HepG2 (cell line): ENCODE measurements around the gene ZNF22. TPM values are rescaled to one million over a fixed set of nuclear protein-coding genes. Genes with fewer than 3 reads are reported as not detected.

Experiments used
- FOXM1 ChIP-seq: sonication (generic); formaldehyde crosslinking; IDR thresholded peaks from 2 replicates; pipeline ENCODE4 v1.5.0; 2020; ENCODE audit warnings: missing genetic modification reagents
- GMEB1 ChIP-seq: sonication (generic); formaldehyde crosslinking; IDR thresholded peaks from 2 replicates; pipeline ENCODE4 v1.5.1; 2020; ENCODE audit warnings: missing genetic modification reagents, mild to moderate bottlenecking, borderline replicate concordance
- HIVEP1 ChIP-seq: sonication (generic); formaldehyde crosslinking; IDR thresholded peaks from 2 replicates; pipeline ENCODE4 v1.4.0; 2020; ENCODE audit warnings: mild to moderate bottlenecking, missing genetic modification reagents
- ISL2 ChIP-seq: sonication (generic); formaldehyde crosslinking; IDR thresholded peaks from 2 replicates; pipeline ENCODE4 v1.5.0; 2020; ENCODE audit warnings: missing genetic modification reagents
- MXD1 ChIP-seq: sonication (generic); formaldehyde crosslinking; IDR thresholded peaks from 2 replicates; pipeline ENCODE4 v1.4.0; 2020; ENCODE audit warnings: mild to moderate bottlenecking, missing genetic modification reagents
- NR3C1 ChIP-seq: sonication (generic); formaldehyde crosslinking; IDR thresholded peaks from 2 replicates; pipeline ENCODE4 v1.4.0; 2020; ENCODE audit warnings: missing genetic modification reagents
- SMAD3 ChIP-seq: sonication (generic); formaldehyde crosslinking; IDR thresholded peaks from 2 replicates; pipeline ENCODE4 v1.4.0; 2020; ENCODE audit warnings: missing genetic modification reagents
- SP2 ChIP-seq: sonication (generic); formaldehyde crosslinking; IDR thresholded peaks from 2 replicates; pipeline ENCODE4 v1.5.1; 2020; ENCODE audit warnings: mild to moderate bottlenecking, missing genetic modification reagents
- STAT5B ChIP-seq: sonication (generic); formaldehyde crosslinking; IDR thresholded peaks from 2 replicates; pipeline ENCODE4 v1.4.0; 2020; ENCODE audit warnings: missing genetic modification reagents
- TAF15 ChIP-seq: fragments of 200-400 bp; formaldehyde crosslinking; IDR thresholded peaks from one replicate; pipeline ENCODE4 v1.6.1; 2018; ENCODE audit warnings: mild to moderate bottlenecking, low read depth, low read length; ENCODE audit not compliant: poor library complexity, severe bottlenecking
- ZBTB21 ChIP-seq: sonication (generic); formaldehyde crosslinking; IDR thresholded peaks from 2 replicates; pipeline ENCODE4 v1.4.0; 2020; ENCODE audit warnings: missing genetic modification reagents
- ZBTB46 ChIP-seq: sonication (generic); formaldehyde crosslinking; IDR thresholded peaks from 2 replicates; pipeline ENCODE4 v1.4.0; 2020; ENCODE audit warnings: mild to moderate bottlenecking, missing genetic modification reagents, borderline replicate concordance
- ZEB1 ChIP-seq: IDR thresholded peaks from 2 replicates; pipeline ENCODE4 v1.6.1; 2012; ENCODE audit warnings: mild to moderate bottlenecking, low read depth, inconsistent platforms; ENCODE audit not compliant: insufficient replicate concordance
- ZFP37 ChIP-seq: sonication (generic); formaldehyde crosslinking; IDR thresholded peaks from 2 replicates; pipeline ENCODE4 v1.4.0; 2020; ENCODE audit warnings: missing genetic modification reagents, borderline replicate concordance
- ZNF329 ChIP-seq: sonication (generic); formaldehyde crosslinking; IDR thresholded peaks from 2 replicates; pipeline ENCODE4 v1.9.0; 2021; ENCODE audit warnings: low read depth, mild to moderate bottlenecking, missing genetic modification reagents
- ZNF34 ChIP-seq: sonication (generic); formaldehyde crosslinking; IDR thresholded peaks from 2 replicates; pipeline ENCODE4 v1.4.0; 2020; ENCODE audit warnings: mild to moderate bottlenecking, missing genetic modification reagents, borderline replicate concordance
- ZNF740 ChIP-seq: sonication (generic); formaldehyde crosslinking; IDR thresholded peaks from 2 replicates; pipeline ENCODE4 v1.4.0; 2020; ENCODE audit warnings: missing genetic modification reagents
- ZUFSP ChIP-seq: sonication (generic); formaldehyde crosslinking; IDR thresholded peaks from 2 replicates; pipeline ENCODE4 v1.9.0; 2021; ENCODE audit warnings: missing genetic modification reagents, mild to moderate bottlenecking, borderline replicate concordance
- ZZZ3 ChIP-seq: sonication (generic); formaldehyde crosslinking; IDR thresholded peaks from 2 replicates; pipeline ENCODE4 v1.4.0; 2020; ENCODE audit warnings: missing genetic modification reagents, mild to moderate bottlenecking, borderline replicate concordance
- polyA plus RNA-seq, 8 experiments: library from polyadenylated mRNA; depleted of rRNA in 3 of 8; stranded (reverse) in 7 of 8; unstranded in 1 of 8; fragments of >200 nt; fragmentation: Illumina TruSeq in 4 of 8; extraction: Trizol in 4 of 8; gene quantifications; 2 replicates each; pipeline versions ENCODE4 v1.2.1 to v1.2.3, GENCODE V29; 2011 to 2016; ENCODE audit warnings: low read depth in 4 of 8, missing spikeins in 1 of 8, mixed read lengths in 1 of 8; ENCODE audit not compliant: insufficient read depth in 1 of 8
- total RNA-seq, 5 experiments: library from RNA; depleted of rRNA; stranded (reverse); fragments of >200 nt; fragmentation: Illumina TruSeq; extraction: Trizol; gene quantifications; 2 replicates each; pipeline ENCODE4 v1.2.3, GENCODE V29; 2016; ENCODE audit warnings: low read depth in 1 of 5
- TF ChIP-seq, protein P1 (sequence below): sonication (generic); formaldehyde crosslinking; IDR thresholded peaks from 2 replicates; pipeline ENCODE4 v1.5.0; 2020; ENCODE audit warnings: missing genetic modification reagents, mild to moderate bottlenecking, borderline replicate concordance
- TF ChIP-seq, protein P2 (sequence below): sonication (generic); formaldehyde crosslinking; IDR thresholded peaks from 2 replicates; pipeline ENCODE4 v1.5.0; 2020; ENCODE audit warnings: missing genetic modification reagents, mild to moderate bottlenecking, borderline replicate concordance

Gene ZNF22
- total and polyA plus RNA-seq, 2 of the 13 experiments (the other 11 are each of a cell fraction or from before 2014, with no cell fraction given), result 0.40 to 1.3 TPM

DNA sequence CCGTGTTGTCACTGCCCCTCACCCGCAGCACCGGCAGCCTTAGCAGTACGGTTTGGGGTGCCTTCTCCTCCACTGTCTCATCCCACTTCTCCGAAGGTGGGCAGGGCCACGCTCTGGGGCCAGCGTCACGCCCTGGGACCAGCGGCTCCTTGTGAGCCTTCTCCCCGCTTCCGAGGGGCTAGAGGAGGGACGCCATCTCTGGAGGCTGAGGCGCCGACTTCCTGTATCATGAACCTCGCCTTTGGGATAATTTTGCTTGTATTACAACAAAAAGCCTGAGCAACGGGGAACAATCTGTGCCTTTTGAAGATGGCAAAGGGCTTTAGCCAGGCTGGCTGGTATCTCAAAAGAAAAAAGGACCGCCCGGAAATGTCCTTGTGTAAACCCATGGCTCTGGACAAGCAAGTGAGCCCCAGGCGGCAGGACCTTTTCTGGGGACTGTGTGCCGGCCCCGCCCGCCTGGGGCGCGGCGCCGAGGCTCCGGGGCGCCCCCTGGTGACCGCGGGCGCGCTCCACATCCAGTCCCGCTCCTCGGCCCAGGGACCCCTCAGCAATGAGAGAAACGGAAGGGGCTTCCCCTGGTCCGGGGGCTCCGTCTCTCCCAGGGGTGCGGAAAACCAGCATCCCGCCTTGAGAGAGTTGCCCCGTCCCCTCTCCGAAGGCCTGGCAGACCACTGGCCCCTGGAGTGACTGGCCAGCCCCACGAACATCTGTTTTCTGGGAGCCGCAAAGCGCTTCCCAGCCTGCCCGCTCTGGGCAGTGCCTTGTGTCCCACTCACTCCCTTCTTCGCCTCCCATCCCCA, 25.9 kb upstream of the ZNF22 start (continued):
- TF ChIP-seq ZUFSP (CRISPR knock-in tag), result no peak
- TF ChIP-seq FOXM1 (CRISPR knock-in tag), result no peak
- no peak for TF ChIP-seq HIVEP1 (CRISPR knock-in tag)
- no peak for TF ChIP-seq TAF15
- no peak for TF ChIP-seq GMEB1
- TF ChIP-seq, protein P1, sequence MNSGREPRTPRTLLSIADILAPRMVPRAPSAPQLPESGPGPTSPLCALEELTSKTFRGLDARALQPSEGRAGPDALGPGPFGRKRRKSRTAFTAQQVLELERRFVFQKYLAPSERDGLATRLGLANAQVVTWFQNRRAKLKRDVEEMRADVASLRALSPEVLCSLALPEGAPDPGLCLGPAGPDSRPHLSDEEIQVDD, result no peak
- TF ChIP-seq ZBTB21 (CRISPR knock-in tag), result no peak
- TF ChIP-seq MXD1 (CRISPR knock-in tag), result no peak
- 0 out of 2 replicates have a peak, but pooled peaks have one; percentile 10 for TF ChIP-seq SP2 (CRISPR knock-in tag)
- TF ChIP-seq SMAD3 (CRISPR knock-in tag), result no peak
- no peak; the same call in 1 of the 2 replicates for TF ChIP-seq ISL2 (CRISPR knock-in tag)
- no peak for TF ChIP-seq ZBTB46 (CRISPR knock-in tag)
- peak; percentile 36 for TF ChIP-seq ZNF34 (CRISPR knock-in tag)
- no peak for TF ChIP-seq STAT5B (CRISPR knock-in tag)
- TF ChIP-seq ZFP37 (CRISPR knock-in tag), result no peak
- 0 out of 2 replicates have a peak, but pooled peaks have one; percentile 24 for TF ChIP-seq ZNF329 (CRISPR knock-in tag)
- TF ChIP-seq ZZZ3 (CRISPR knock-in tag), result no peak
- TF ChIP-seq NR3C1, result no peak
- TF ChIP-seq, protein P2, sequence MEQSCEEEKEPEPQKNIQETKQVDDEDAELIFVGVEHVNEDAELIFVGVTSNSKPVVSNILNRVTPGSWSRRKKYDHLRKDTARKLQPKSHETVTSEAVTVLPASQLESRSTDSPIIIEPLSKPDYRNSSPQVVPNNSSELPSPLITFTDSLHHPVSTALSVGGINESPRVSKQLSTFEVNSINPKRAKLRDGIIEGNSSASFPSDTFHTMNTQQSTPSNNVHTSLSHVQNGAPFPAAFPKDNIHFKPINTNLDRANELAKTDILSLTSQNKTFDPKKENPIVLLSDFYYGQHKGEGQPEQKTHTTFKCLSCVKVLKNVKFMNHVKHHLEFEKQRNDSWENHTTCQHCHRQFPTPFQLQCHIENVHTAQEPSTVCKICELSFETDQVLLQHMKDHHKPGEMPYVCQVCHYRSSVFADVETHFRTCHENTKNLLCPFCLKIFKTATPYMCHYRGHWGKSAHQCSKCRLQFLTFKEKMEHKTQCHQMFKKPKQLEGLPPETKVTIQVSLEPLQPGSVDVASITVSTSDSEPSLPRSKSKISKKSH (CRISPR knock-in tag), result no peak
- TF ChIP-seq ZEB1, result no peak
- TF ChIP-seq ZNF740, result no peak
